Loucy (cell line): ENCODE measurements around the gene ADAMTS4.

Source experiments
- H2AFZ ChIP-seq: fragments of 200-600 bp; sonication (generic); 2 replicates; pipeline ENCODE4 v1.6.0; 2016; ENCODE audit warnings: antibody characterized with exemption, mild to moderate bottlenecking, low read length, moderate library complexity
- H3F3A ChIP-seq: fragments of 200-600 bp; 2 replicates; pipeline ENCODE4 v1.6.0; 2016; ENCODE audit warnings: antibody characterized with exemption, low read depth, mild to moderate bottlenecking
- H3K27me3 ChIP-seq: fragments of 200-600 bp; sonication (generic); 2 replicates; pipeline ENCODE4 v1.6.1; 2014; ENCODE audit warnings: low read length, mild to moderate bottlenecking; ENCODE audit not compliant: insufficient read depth, poor library complexity, severe bottlenecking
- H3K36me3 ChIP-seq: fragments of 200-600 bp; sonication (generic); 2 replicates; pipeline ENCODE4 v1.6.1; 2016; ENCODE audit warnings: low read length; ENCODE audit not compliant: insufficient read depth
- H3K4me1 ChIP-seq: fragments of 200-600 bp; sonication (generic); 2 replicates; pipeline ENCODE4 v1.5.1; 2014; ENCODE audit warnings: low read length, mild to moderate bottlenecking; ENCODE audit not compliant: insufficient read depth, poor library complexity, severe bottlenecking
- H3K4me2 ChIP-seq: fragments of 200-600 bp; sonication (generic); 2 replicates; pipeline ENCODE4 v1.6.0; 2014; ENCODE audit warnings: antibody characterized with exemption, low read length, low read depth, mild to moderate bottlenecking; ENCODE audit not compliant: poor library complexity, severe bottlenecking
- H3K4me3 ChIP-seq: fragments of 200-600 bp; sonication (generic); 2 replicates; pipeline ENCODE4 v1.5.1; 2014; ENCODE audit warnings: low read length, mild to moderate bottlenecking, mixed read lengths; ENCODE audit not compliant: poor library complexity, severe bottlenecking
- H3K79me2 ChIP-seq: fragments of 200-600 bp; sonication (generic); 2 replicates; pipeline ENCODE4 v1.6.1; 2014; ENCODE audit warnings: low read length; ENCODE audit not compliant: insufficient read depth
- H3K9ac ChIP-seq: fragments of 200-600 bp; sonication (generic); 2 replicates; pipeline ENCODE4 v1.6.0; 2014; ENCODE audit warnings: mild to moderate bottlenecking, low read depth, low read length, moderate library complexity; ENCODE audit not compliant: poor library complexity, severe bottlenecking
- H3K9me2 ChIP-seq: fragments of 200-600 bp; sonication (generic); replicated peaks from 2 replicates; pipeline ENCODE4 v1.6.1; 2016; ENCODE audit warnings: low read depth, low read length, mixed read lengths
- H3K9me3 ChIP-seq: fragments of 200-600 bp; sonication (generic); 2 replicates; pipeline ENCODE4 v1.6.1; 2014; ENCODE audit warnings: mild to moderate bottlenecking, antibody characterized with exemption, low read length, low read depth; ENCODE audit not compliant: insufficient read depth
- H4K20me1 ChIP-seq: fragments of 200-600 bp; sonication (generic); 2 replicates; pipeline ENCODE4 v1.6.0; 2014; ENCODE audit warnings: antibody characterized with exemption, low read length, mild to moderate bottlenecking; ENCODE audit not compliant: insufficient read depth, poor library complexity, severe bottlenecking
- CTCF ChIP-seq: fragments of 200-600 bp; sonication (generic); conservative IDR thresholded peaks from 2 replicates; pipeline ENCODE4 v1.5.1; 2014; ENCODE audit warnings: mild to moderate bottlenecking, antibody characterized with exemption, low read length
- EZH2phosphoT487 ChIP-seq: fragments of 200-600 bp; IDR thresholded peaks from 2 replicates; pipeline ENCODE4 v1.6.1; 2018; ENCODE audit warnings: antibody characterized with exemption, mild to moderate bottlenecking, moderate library complexity, borderline replicate concordance

Gene ADAMTS4

GRCh38 chr1:161223805-161224694, 25.2 kb upstream of the ADAMTS4 start:
- no peaks in the 10 kb centered on the region for H3K9me2 ChIP-seq
- peaks cover 21% of the 10 kb centered on the region for H3K4me1 ChIP-seq
- no peaks in the 10 kb centered on the region for H4K20me1 ChIP-seq

GRCh38 chr1:161222175-161223019, 23.5 kb upstream of the ADAMTS4 start:
- Histone ChIP-seq H3K4me1 (peaks cover 29% of the 10 kb centered on the region), H3F3A (no peaks in the 10 kb centered on the region), H3K36me3 (no peaks in the 10 kb centered on the region), H3K9me2 (no peaks in the 10 kb centered on the region), H3K9me3 (no peaks in the 10 kb centered on the region), H3K9ac (no peak overlapping the region), H4K20me1 (no peaks in the 10 kb centered on the region), H3K27me3 (no peaks in the 10 kb centered on the region), H3K4me3 (no peak overlapping the region), H3K79me2 (0 out of 2 replicates have a peak, but pooled peaks cover 4% of the 10 kb centered on the region), H2AFZ (no peak overlapping the region), H3K4me2 (no peak overlapping the region)
- TF ChIP-seq CTCF (no peak), EZH2phosphoT487 (no peak)

More at GRCh38 chr1:161223805-161224694, 25.2 kb upstream of the ADAMTS4 start:
- Histone ChIP-seq H3K9me3 (no peaks in the 10 kb centered on the region), H3K4me3 (no peak overlapping the region), H2AFZ (no peak overlapping the region), H3K4me2 (no peak overlapping the region), H3K27me3 (no peaks in the 10 kb centered on the region), H3K36me3 (no peaks in the 10 kb centered on the region; the same call in 1 of the 2 replicates), H3K79me2 (0 out of 2 replicates have a peak, but pooled peaks cover 4% of the 10 kb centered on the region), H3F3A (no peaks in the 10 kb centered on the region), H3K9ac (no peak overlapping the region)
- TF ChIP-seq CTCF (no peak), EZH2phosphoT487 (no peak)

GRCh38 chr1:161220002-161220401, 21.1 kb upstream of the ADAMTS4 start:
- Histone ChIP-seq H3K4me2 (no peak overlapping the region), H3K36me3 (no peaks in the 10 kb centered on the region), H3K27me3 (no peaks in the 10 kb centered on the region), H3K9me3 (no peaks in the 10 kb centered on the region), H3K79me2 (no peaks in the 10 kb centered on the region), H3K9ac (no peak overlapping the region), H3K4me1 (peaks cover 24% of the 10 kb centered on the region), H3K9me2 (no peaks in the 10 kb centered on the region), H4K20me1 (no peaks in the 10 kb centered on the region), H3K4me3 (no peak overlapping the region), H3F3A (peaks cover 3% of the 10 kb centered on the region; the same call in 1 of the 2 replicates), H2AFZ (no peak overlapping the region)
- TF ChIP-seq EZH2phosphoT487: no peak
- TF ChIP-seq CTCF: no peak
